Measurements from ENCODE around the gene LDB3. TPM values are rescaled to one million over a fixed set of nuclear protein-coding genes. Genes with fewer than 3 reads are reported as not detected.

Gene LDB3
- polyA plus RNA-seq (2013, experiment 1 of 2): 0.51 TPM
- 0.59 TPM for polyA plus RNA-seq (2013, experiment 2 of 2)

GRCh38 chr10:86668297-86669165, at the start of gene LDB3:
LDB3 (plus strand) TSS chr10:86668511; CDS start chr10:86668692, 181 bp downstream.
- Histone ChIP-seq H3K79me2 (ENCODE audit: control insufficient read depth, insufficient read depth, low read length) (no peaks in the 10 kb centered on the region), H3K18ac (ENCODE audit: low read length) (no peak within 1 kb of the TSS), H3K4me3 (ENCODE audit: low read length) (no peak within 1 kb of the TSS), H3K27me3 (ENCODE audit: insufficient read depth, low read length, poor library complexity) (no peaks in the 10 kb centered on the region), H3K4ac (ENCODE audit: low read depth, low read length) (no peak within 1 kb of the TSS), H3K79me1 (ENCODE audit: low read length) (no peaks in the 10 kb centered on the region), H3K23ac (ENCODE audit: low read length) (peak within 1 kb of the TSS; percentile 74), H2BK15ac (replicated peaks; ENCODE audit: low read depth) (no peak within 1 kb of the TSS), H3K4me1 (ENCODE audit: control insufficient read depth, low read depth, low read length) (peaks cover 6% of the 10 kb centered on the region), H3K27ac (ENCODE audit: low read depth, low read length) (no peak within 1 kb of the TSS), H4K5ac (ENCODE audit: low read length) (no peak within 1 kb of the TSS), H2BK5ac (ENCODE audit: low read length) (no peak within 1 kb of the TSS), H3K56ac (ENCODE audit: low read length) (peak within 1 kb of the TSS; percentile 36), H3K36me3 (ENCODE audit: control insufficient read depth, insufficient read depth, low read length) (no peaks in the 10 kb centered on the region), H4K8ac (ENCODE audit: low read depth, low read length) (no peak within 1 kb of the TSS), H3K9ac (ENCODE audit: low read length) (no peak within 1 kb of the TSS), H3K4me2 (ENCODE audit: low read length) (no peak within 1 kb of the TSS), H2BK120ac (ENCODE audit: low read depth, low read length) (no peak within 1 kb of the TSS), H2AK5ac (ENCODE audit: low read length) (no peak within 1 kb of the TSS)
- peak; percentile 31 for DNase-seq
- no CpG with 5 or more reads among the region's 23 CpGs for WGBS (ENCODE audit: extremely low coverage, insufficient coverage, low lambda C conversion rate)

DNA sequence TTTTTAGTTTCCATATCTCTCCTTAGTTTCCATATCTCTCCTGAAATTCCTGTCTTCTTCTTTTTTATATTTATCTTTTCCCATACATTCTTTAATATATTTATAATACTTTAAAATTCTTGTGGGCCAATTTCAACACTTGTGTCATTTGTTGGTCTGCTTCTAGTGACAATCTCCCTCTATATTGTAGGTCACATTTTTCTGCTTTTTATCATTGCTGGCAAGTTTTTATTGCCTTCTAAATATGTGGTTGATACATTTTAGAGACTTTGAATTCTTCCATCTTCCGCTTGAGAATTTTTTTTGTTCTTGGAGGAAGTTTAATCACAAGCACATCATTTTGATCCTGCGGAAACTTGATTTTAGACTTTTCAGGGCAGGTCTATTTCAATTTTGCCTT, 40.0 kb upstream of the LDB3 start:
- Histone ChIP-seq H2BK5ac (ENCODE audit: low read length) (no peak overlapping the region), H3K27me3 (ENCODE audit: insufficient read depth, low read length, poor library complexity) (peaks cover 2% of the 10 kb centered on the region), H3K18ac (ENCODE audit: low read length) (no peak overlapping the region), H3K36me3 (ENCODE audit: control insufficient read depth, insufficient read depth, low read length) (no peaks in the 10 kb centered on the region), H2AK5ac (ENCODE audit: low read length) (no peak overlapping the region), H4K8ac (ENCODE audit: low read depth, low read length) (no peak overlapping the region), H3K27ac (ENCODE audit: low read depth, low read length) (no peak overlapping the region), H3K4me2 (ENCODE audit: low read length) (no peak overlapping the region), H2BK15ac (replicated peaks; ENCODE audit: low read depth) (no peak overlapping the region), H3K23ac (ENCODE audit: low read length) (no peak overlapping the region), H3K4me1 (ENCODE audit: control insufficient read depth, low read depth, low read length) (no peaks in the 10 kb centered on the region), H3K56ac (ENCODE audit: low read length) (no peak overlapping the region), H4K5ac (ENCODE audit: low read length) (no peak overlapping the region), H3K9ac (ENCODE audit: low read length) (no peak overlapping the region), H3K4me3 (ENCODE audit: low read length) (no peak overlapping the region), H3K79me2 (ENCODE audit: control insufficient read depth, insufficient read depth, low read length) (no peaks in the 10 kb centered on the region), H3K4ac (ENCODE audit: low read depth, low read length) (no peak overlapping the region), H2BK120ac (ENCODE audit: low read depth, low read length) (no peak overlapping the region), H3K79me1 (ENCODE audit: low read length) (no peaks in the 10 kb centered on the region)
- WGBS (ENCODE audit: extremely low coverage, insufficient coverage, low lambda C conversion rate): no CpG with 5 or more reads among the region's 2 CpGs
- no peak for DNase-seq

GRCh38 chr10:86630079-86630478, 38.2 kb upstream of the LDB3 start:
- Histone ChIP-seq H2AK5ac (ENCODE audit: low read length) (no peak overlapping the region), H3K9ac (ENCODE audit: low read length) (no peak overlapping the region), H4K5ac (ENCODE audit: low read length) (no peak overlapping the region), H3K4me3 (ENCODE audit: low read length) (no peak overlapping the region), H2BK15ac (replicated peaks; ENCODE audit: low read depth) (no peak overlapping the region), H3K4me2 (ENCODE audit: low read length) (no peak overlapping the region), H3K36me3 (ENCODE audit: control insufficient read depth, insufficient read depth, low read length) (no peaks in the 10 kb centered on the region), H3K27ac (ENCODE audit: low read depth, low read length) (no peak overlapping the region), H3K4me1 (ENCODE audit: control insufficient read depth, low read depth, low read length) (no peaks in the 10 kb centered on the region), H3K79me1 (ENCODE audit: low read length) (no peaks in the 10 kb centered on the region), H3K18ac (ENCODE audit: low read length) (no peak overlapping the region), H2BK120ac (ENCODE audit: low read depth, low read length) (no peak overlapping the region), H3K23ac (ENCODE audit: low read length) (no peak overlapping the region), H4K8ac (ENCODE audit: low read depth, low read length) (no peak overlapping the region), H3K79me2 (ENCODE audit: control insufficient read depth, insufficient read depth, low read length) (no peaks in the 10 kb centered on the region), H3K56ac (ENCODE audit: low read length) (no peak overlapping the region), H2BK5ac (ENCODE audit: low read length) (no peak overlapping the region), H3K27me3 (ENCODE audit: insufficient read depth, low read length, poor library complexity) (peaks cover 2% of the 10 kb centered on the region), H3K4ac (ENCODE audit: low read depth, low read length) (no peak overlapping the region)
- no CpG with 5 or more reads among the region's 2 CpGs for WGBS (ENCODE audit: extremely low coverage, insufficient coverage, low lambda C conversion rate)
- DNase-seq: no peak

- Histone ChIP-seq H3K79me2 (ENCODE audit: control insufficient read depth, insufficient read depth, low read length) (no peaks in the 10 kb centered on the region), H2AK5ac (ENCODE audit: low read length) (no peak overlapping the region), H3K4me1 (ENCODE audit: control insufficient read depth, low read depth, low read length) (no peaks in the 10 kb centered on the region), H3K79me1 (ENCODE audit: low read length) (no peaks in the 10 kb centered on the region), H3K9ac (ENCODE audit: low read length) (peak overlapping the region; percentile 75), H3K4me3 (ENCODE audit: low read length) (peak overlapping the region; percentile 37), H3K23ac (ENCODE audit: low read length) (no peak overlapping the region), H3K56ac (ENCODE audit: low read length) (peak overlapping the region; percentile 92), H4K5ac (ENCODE audit: low read length) (no peak overlapping the region), H3K27me3 (ENCODE audit: insufficient read depth, low read length, poor library complexity) (peaks cover 2% of the 10 kb centered on the region), H2BK15ac (replicated peaks; ENCODE audit: low read depth) (no peak overlapping the region), H2BK5ac (ENCODE audit: low read length) (no peak overlapping the region), H4K8ac (ENCODE audit: low read depth, low read length) (no peak overlapping the region), H3K18ac (ENCODE audit: low read length) (peak overlapping the region; percentile 32), H3K4ac (ENCODE audit: low read depth, low read length) (no peak overlapping the region), H3K27ac (ENCODE audit: low read depth, low read length) (no peak overlapping the region), H3K4me2 (ENCODE audit: low read length) (peak overlapping the region; percentile 70), H3K36me3 (ENCODE audit: control insufficient read depth, insufficient read depth, low read length) (no peaks in the 10 kb centered on the region), H2BK120ac (ENCODE audit: low read depth, low read length) (no peak overlapping the region)
- peak; percentile 76 for DNase-seq
- no CpG with 5 or more reads among the region's 49 CpGs for WGBS (ENCODE audit: extremely low coverage, insufficient coverage, low lambda C conversion rate)
Measured at GRCh38 chr10:86632009-86632800, 36.1 kb upstream of the LDB3 start.

- Histone ChIP-seq H2BK120ac (ENCODE audit: low read depth, low read length) (no peak overlapping the region), H3K4me2 (ENCODE audit: low read length) (no peak overlapping the region), H4K5ac (ENCODE audit: low read length) (no peak overlapping the region), H3K9ac (ENCODE audit: low read length) (no peak overlapping the region), H3K18ac (ENCODE audit: low read length) (no peak overlapping the region), H3K27me3 (ENCODE audit: insufficient read depth, low read length, poor library complexity) (peaks cover 2% of the 10 kb centered on the region), H2BK15ac (replicated peaks; ENCODE audit: low read depth) (no peak overlapping the region), H3K4me3 (ENCODE audit: low read length) (no peak overlapping the region), H3K79me1 (ENCODE audit: low read length) (no peaks in the 10 kb centered on the region), H3K4ac (ENCODE audit: low read depth, low read length) (no peak overlapping the region), H2BK5ac (ENCODE audit: low read length) (no peak overlapping the region), H4K8ac (ENCODE audit: low read depth, low read length) (no peak overlapping the region), H3K27ac (ENCODE audit: low read depth, low read length) (no peak overlapping the region), H3K56ac (ENCODE audit: low read length) (no peak overlapping the region), H3K36me3 (ENCODE audit: control insufficient read depth, insufficient read depth, low read length) (no peaks in the 10 kb centered on the region), H3K4me1 (ENCODE audit: control insufficient read depth, low read depth, low read length) (no peaks in the 10 kb centered on the region), H3K79me2 (ENCODE audit: control insufficient read depth, insufficient read depth, low read length) (no peaks in the 10 kb centered on the region), H2AK5ac (ENCODE audit: low read length) (no peak overlapping the region), H3K23ac (ENCODE audit: low read length) (no peak overlapping the region)
- DNase-seq: no peak
- WGBS (ENCODE audit: extremely low coverage, insufficient coverage, low lambda C conversion rate): no CpG with 5 or more reads among the region's 5 CpGs
Measured at GRCh38 chr10:86632951-86633350, 35.4 kb upstream of the LDB3 start.
